Lower lobe of right lung (tissue), 2 donors: ENCODE measurements around the gene KCNJ6. TPM values are rescaled to one million over a fixed set of nuclear protein-coding genes. Genes with fewer than 3 reads are reported as not detected.

Experiments
- ATAC-seq, 2 donors: fragments of 200-7000 bp; cut with Tn5 transposase; one replicate each; pipeline ENCODE4 v1.9.1; 2020 to 2022; ENCODE audit warnings: mild to moderate bottlenecking in 2 of 2, moderate library complexity in 2 of 2
- DNase-seq: peaks from one replicate; pipeline ENCODE4 v3.0.0-alpha.2; 2020
- H3K27ac ChIP-seq: fragments of 200-600 bp; one replicate; pipeline ENCODE4 v1.8.0; 2022
- H3K27me3 ChIP-seq: fragments of 200-600 bp; one replicate; pipeline ENCODE4 v1.8.0; 2022; ENCODE audit warnings: low read depth
- H3K36me3 ChIP-seq: fragments of 200-600 bp; one replicate; pipeline ENCODE4 v1.8.0; 2022; ENCODE audit warnings: mild to moderate bottlenecking
- H3K4me1 ChIP-seq: fragments of 200-600 bp; one replicate; pipeline ENCODE4 v1.8.0; 2022
- H3K4me3 ChIP-seq: fragments of 200-600 bp; one replicate; pipeline ENCODE4 v1.8.0; 2022; ENCODE audit warnings: mild to moderate bottlenecking
- H3K9me3 ChIP-seq: fragments of 200-600 bp; one replicate; pipeline ENCODE4 v1.8.0; 2022
- CTCF ChIP-seq: fragments of 200-600 bp; IDR thresholded peaks from one replicate; pipeline ENCODE4 v1.8.0; 2022; ENCODE audit warnings: antibody characterized with exemption, mild to moderate bottlenecking
- intact Hi-C: fragments of 100-400 bp; cut with DNase I; formaldehyde crosslinking; loops from one replicate; pipeline ENCODE4 v1.11.0; 2022
- total RNA-seq: library from RNA; stranded (reverse); fragmentation: NEBNext Ultra II Directional; extraction: Animal tissue kit (Norgen Biotek cat#: 25700); gene quantifications from one replicate; pipeline ENCODE4 v1.2.1, GENCODE V29; 2021
- donor health status: DM: no; HTN: yes; CAD: no; lungs with severe emphysema.

Gene KCNJ6
- total RNA-seq, 1 donor from 2014 or later, result 0.09 TPM

DNA sequence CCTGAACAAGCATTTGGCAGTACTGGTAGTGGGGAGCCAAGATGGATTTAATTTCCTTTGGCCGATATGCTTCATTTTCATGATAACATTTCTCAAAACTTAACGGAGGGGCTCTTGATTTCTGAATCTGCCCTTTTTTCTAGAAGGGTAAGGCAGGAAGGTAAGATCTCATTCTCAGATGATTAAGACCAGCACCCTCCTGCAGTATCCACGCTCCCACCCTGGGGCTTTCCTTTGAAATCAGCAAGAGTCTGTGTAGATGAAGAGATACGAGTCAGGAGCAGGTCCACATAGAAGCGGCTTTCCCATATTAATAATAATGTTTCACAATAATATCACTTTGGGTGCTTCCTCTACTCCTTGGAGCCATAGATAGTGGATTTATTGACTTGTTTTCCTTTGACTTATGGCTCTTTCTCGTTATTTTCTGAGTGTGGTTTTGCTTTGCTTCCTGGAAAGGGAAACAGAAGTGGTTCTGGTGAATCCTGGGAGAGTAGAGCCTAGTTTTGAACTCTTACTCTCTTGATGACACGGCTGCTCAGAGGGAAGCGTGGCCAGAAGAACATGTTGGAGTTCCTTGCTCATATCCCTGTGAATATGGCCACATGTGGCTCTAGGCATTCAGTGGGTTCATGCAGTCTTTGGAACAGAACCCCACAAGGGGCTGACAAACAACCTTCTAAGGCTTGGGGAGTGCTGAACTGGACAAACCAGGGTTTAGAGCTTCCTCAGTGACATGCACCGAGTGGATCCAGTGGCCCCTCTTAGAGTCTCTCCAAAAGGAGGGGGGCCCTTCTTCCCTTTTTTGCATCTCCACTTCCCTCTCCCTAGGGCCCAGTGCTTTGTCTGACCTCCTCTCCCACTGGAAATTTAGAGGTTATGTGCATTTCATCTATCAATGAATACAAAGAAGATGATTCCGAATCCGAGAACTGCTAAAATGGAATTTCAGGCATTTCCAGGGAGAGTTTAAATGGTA, 354.0 kb downstream of the KCNJ6 start:
- ATAC-seq, result no peak
- Histone ChIP-seq H3K27ac (no peak overlapping the region), H3K9me3 (no peaks in the 10 kb centered on the region), H3K27me3 (no peaks in the 10 kb centered on the region), H3K4me1 (peaks cover 26% of the 10 kb centered on the region), H3K4me3 (no peak overlapping the region), H3K36me3 (no peaks in the 10 kb centered on the region)
- no peak for TF ChIP-seq CTCF
- intact Hi-C loops, result no loop called here
- DNase-seq, result no peak

- no peaks in the 10 kb centered on the region for H3K27me3 ChIP-seq
- DNase-seq (no peak), ATAC-seq (no peak)
- H3K9me3 ChIP-seq, result no peaks in the 10 kb centered on the region
- no peaks in the 10 kb centered on the region for H3K36me3 ChIP-seq
- no peak overlapping the region for H3K27ac ChIP-seq
- H3K4me1 ChIP-seq, result peaks cover 26% of the 10 kb centered on the region
- no peak overlapping the region for H3K4me3 ChIP-seq
- TF ChIP-seq CTCF, result no peak
- intact Hi-C loops, result no loop called here
These were observed 354.8 kb downstream of the KCNJ6 start for GRCh38 chr21:37561506-37561905.

DNA sequence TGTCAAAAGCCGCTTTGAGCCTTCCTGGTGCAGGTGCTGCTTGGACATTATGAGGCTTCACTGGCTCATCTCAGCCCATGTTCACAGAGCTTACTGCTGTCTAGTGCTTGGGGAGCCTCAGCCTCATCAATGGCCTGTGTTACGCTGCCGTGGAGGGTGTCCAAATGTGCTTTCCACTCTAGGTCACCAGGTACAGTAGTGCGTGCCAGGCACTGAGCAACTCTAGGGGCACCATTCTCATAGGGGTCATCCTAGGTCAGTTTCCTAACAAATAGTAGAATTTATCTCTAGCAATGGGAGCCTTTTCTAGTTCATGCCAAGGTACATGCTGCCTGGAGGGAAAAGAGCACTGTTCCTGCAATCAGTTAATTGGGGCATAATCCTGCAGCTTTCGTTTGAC, 355.9 kb downstream of the KCNJ6 start:
- no peak for TF ChIP-seq CTCF
- no peak for ATAC-seq
- DNase-seq, result no peak
- Histone ChIP-seq H3K9me3 (no peaks in the 10 kb centered on the region), H3K27ac (no peak overlapping the region), H3K4me1 (peaks cover 22% of the 10 kb centered on the region), H3K36me3 (no peaks in the 10 kb centered on the region), H3K27me3 (no peaks in the 10 kb centered on the region), H3K4me3 (no peak overlapping the region)
- intact Hi-C loops, result no loop called here

GRCh38 chr21:37558676-37559211, 357.5 kb downstream of the KCNJ6 start:
- DNase-seq, result no peak
- Histone ChIP-seq H3K27ac (no peak overlapping the region), H3K36me3 (no peaks in the 10 kb centered on the region), H3K4me1 (peaks cover 9% of the 10 kb centered on the region), H3K27me3 (no peaks in the 10 kb centered on the region), H3K9me3 (no peaks in the 10 kb centered on the region), H3K4me3 (no peak overlapping the region)
- TF ChIP-seq CTCF, result no peak
- intact Hi-C loops, result no loop called here
- no peak for ATAC-seq
